ENCODE results near the gene MDM1. TPM values are rescaled to one million over a fixed set of nuclear protein-coding genes. Genes with fewer than 3 reads are reported as not detected.

The MDM1 gene
- total RNA-seq, 1 experiment from 2014 or later = 8.4 TPM

Other genes with a start within 250 kb of the MDM1 start
- gene IFNG, start 172.6 kb downstream of the MDM1 start, total RNA-seq (2014; rRNA removed; shearing (Covaris generic)) = not detected in 2 replicates
- gene IL26, start 106.6 kb downstream of the MDM1 start, total RNA-seq (2014; rRNA removed; shearing (Covaris generic)) = not detected in 2 replicates
- gene IL22, start 78.8 kb downstream of the MDM1 start, total RNA-seq (2014; rRNA removed; shearing (Covaris generic)) = not detected in 2 replicates